GM12891 (cell line): ENCODE data around the gene SLC9C2.
"Not testable (repeated sequence)": the region's sequence is repeated elsewhere in the genome, so short reads cannot be mapped to it uniquely, and the experiment has no call there.

Experiments
- DNase-seq: peaks from one replicate; pipeline ENCODE4 v3.0.0; 2011; ENCODE audit warnings: low spot score; ENCODE audit not compliant: insufficient read length
- FAIRE-seq: peaks from 2 replicates; lab custom pipeline; 2011; peaks lifted over from hg19 to GRCh38; lab: Jason Lieb, UNC
- PAX5 ChIP-seq: IDR thresholded peaks from 2 replicates; pipeline ENCODE4 v1.6.1; 2011; ENCODE audit warnings: low read length, moderate library complexity, mild to moderate bottlenecking; ENCODE audit not compliant: insufficient read depth, severe bottlenecking
- POLR2A ChIP-seq: IDR thresholded peaks from 2 replicates; pipeline ENCODE4 v1.6.1; 2011; ENCODE audit warnings: low read depth, low read length, control low read depth
- POLR2AphosphoS5 ChIP-seq: IDR thresholded peaks from 2 replicates; pipeline ENCODE4 v1.6.1; 2011; ENCODE audit warnings: low read depth, low read length, control low read depth
- POU2F2 ChIP-seq: IDR thresholded peaks from 2 replicates; pipeline ENCODE4 v1.6.1; 2011; ENCODE audit warnings: low read depth, mild to moderate bottlenecking, control low read depth, low read length, moderate library complexity
- SPI1 ChIP-seq: IDR thresholded peaks from 2 replicates; pipeline ENCODE4 v1.6.1; 2011; ENCODE audit warnings: low read depth, low read length, control low read depth
- TAF1 ChIP-seq: IDR thresholded peaks from 2 replicates; pipeline ENCODE4 v1.6.1; 2011; ENCODE audit warnings: low read depth, low read length, control low read depth

The SLC9C2 gene

DNA sequence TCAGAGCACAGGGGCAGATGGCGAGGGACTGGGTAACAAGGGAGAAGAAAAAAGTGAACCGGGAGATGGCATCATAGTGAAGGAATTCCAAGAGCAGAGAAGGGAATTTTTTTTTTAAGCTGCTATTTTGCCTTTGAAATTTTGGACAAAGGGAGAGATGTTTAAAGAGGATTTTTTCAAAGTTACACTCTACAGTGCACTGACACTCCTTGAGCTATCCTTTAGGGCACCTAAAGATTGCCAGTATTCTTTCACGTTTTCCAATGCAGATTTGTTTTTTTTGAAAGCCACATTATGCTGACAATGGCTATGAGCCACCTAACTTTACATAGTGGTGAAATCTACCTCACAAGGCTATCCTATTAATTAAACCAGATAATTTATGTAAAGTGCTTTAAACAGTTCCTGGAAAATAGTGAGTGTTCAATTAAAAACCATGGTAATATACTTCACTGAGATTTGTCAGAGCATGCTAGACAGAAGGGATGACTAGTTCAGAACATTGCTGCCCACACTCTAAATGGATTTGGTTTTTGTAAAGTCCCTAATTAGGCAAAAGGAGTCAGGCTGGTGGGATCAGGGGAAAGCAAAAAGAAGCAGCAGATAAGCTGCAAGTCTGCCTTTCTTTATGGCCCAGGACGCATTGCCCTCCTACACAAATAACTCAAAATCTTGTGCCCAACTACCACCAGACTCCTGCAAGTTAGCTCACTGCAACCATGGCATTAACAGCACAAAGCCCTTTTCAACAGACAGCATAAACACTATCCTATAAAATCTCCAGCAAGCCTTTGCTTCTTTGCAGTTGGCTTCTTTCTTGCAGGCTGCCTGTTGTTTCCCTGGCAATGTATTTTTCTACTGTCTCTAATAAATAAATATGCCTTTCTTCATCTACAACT, 71.8 kb downstream of the SLC9C2 start:
- no peak for TF ChIP-seq POU2F2
- no peak for TF ChIP-seq SPI1
- no peak for TF ChIP-seq PAX5
- TF ChIP-seq POLR2A: no peak
- no peak for TF ChIP-seq TAF1
- no peak for TF ChIP-seq POLR2AphosphoS5
- DNase-seq (no peak), FAIRE-seq (no peak)

DNA sequence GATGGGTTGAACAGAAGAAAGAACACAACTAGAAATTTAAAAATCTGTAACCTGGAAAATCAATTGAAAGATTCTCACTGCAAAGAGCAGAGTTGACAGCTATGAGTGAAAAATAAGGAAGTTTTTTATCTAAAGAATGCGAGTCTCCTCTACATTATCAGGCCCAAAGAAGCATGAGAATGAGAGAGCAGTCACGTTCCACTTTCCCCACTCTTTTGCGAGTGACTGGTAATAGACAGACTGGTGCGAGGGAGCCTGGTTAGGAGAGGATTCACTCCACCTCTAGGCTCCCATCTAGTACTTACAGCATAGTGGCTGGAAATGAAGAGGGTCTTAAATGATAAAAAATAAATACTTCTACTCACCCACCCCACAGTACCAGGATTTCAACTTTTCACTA, 73.8 kb downstream of the SLC9C2 start:
- no peak for TF ChIP-seq POLR2A
- no peak for TF ChIP-seq TAF1
- no peak for FAIRE-seq
- DNase-seq: no peak

DNA sequence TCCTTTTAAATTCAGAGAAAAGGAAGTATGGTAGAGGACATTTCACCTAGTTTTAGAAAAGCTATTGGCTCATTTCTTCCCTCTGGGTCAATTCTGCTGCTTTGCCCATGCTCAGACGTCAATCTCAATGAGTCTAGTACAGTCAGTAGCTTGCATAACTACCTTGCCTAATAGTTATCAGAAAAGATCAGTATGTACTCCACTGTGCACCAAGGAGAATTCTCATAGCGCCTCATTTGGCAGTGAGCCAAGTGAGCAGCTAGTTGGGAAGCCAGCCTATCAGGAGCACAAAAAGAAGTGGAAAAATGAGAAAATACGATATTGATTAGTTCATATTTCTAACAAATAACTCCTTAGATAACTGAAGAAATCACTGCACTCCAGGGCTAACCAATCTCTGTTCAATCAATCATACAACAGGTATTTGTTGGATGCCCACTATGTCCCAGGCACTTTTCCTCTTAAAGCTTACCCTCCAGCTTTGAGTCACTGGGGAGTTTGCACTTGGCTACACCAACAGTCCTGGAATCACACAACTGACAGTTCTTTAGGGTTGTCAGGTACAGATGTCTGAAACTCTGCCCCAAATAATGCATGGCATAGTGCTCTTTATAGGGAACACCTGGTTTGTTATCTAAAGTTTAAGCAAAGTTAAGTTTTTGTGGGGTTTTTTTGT, 75.6 kb downstream of the SLC9C2 start:
- no peak for FAIRE-seq
- no peak for TF ChIP-seq SPI1
- no peak for TF ChIP-seq POLR2A
- TF ChIP-seq POLR2AphosphoS5: no peak
- no peak for TF ChIP-seq POU2F2
- no peak for DNase-seq

DNA sequence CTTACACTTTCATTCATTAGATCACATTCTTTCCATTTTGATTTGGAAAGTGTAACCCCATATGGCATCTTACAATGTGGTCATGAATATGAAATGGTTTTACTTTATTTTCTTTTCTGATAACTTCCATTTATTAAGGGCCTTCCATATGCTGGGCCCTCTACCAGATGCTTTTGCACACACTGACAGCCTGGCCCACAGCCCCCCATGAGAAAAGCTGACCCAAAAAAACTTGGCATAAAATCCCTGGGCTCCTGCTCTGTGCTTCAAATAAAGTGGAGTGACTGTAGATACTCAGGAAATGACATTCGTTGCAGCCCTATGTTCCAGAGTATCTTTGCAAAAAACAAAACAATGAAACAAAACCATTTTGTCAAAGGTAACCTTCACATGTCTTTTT, 76.9 kb downstream of the SLC9C2 start:
- TF ChIP-seq PAX5: no peak
- TF ChIP-seq POLR2A: no peak
- TF ChIP-seq TAF1: no peak
- no peak for TF ChIP-seq POLR2AphosphoS5
- no peak for TF ChIP-seq SPI1
- TF ChIP-seq POU2F2: no peak
- no peak for FAIRE-seq

DNA sequence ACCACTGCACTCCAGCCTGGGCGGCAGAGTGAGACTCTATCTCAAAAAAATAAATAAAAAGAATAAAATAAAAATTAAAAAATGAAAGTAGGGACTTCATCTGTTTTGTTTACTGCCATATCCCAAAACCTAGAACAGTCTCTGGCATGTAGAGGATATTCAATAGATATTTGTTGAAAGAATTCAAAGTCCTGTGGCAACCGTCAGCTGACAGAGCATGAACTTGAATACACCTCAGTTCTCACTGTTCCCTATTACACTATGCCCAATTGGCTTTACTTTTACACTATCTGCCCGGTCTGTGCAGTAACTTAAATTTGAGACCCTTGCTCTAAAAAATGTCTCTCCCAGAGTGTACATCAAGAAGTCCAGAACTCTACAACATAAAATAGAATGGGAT, 79.5 kb downstream of the SLC9C2 start:
- TF ChIP-seq SPI1 (no peak), POU2F2 (no peak), POLR2A (no peak), POLR2AphosphoS5 (no peak)
- no peak for DNase-seq
- no peak for FAIRE-seq

More for the DNA sequence above, 76.9 kb downstream of the SLC9C2 start:
- DNase-seq: no peak

DNA sequence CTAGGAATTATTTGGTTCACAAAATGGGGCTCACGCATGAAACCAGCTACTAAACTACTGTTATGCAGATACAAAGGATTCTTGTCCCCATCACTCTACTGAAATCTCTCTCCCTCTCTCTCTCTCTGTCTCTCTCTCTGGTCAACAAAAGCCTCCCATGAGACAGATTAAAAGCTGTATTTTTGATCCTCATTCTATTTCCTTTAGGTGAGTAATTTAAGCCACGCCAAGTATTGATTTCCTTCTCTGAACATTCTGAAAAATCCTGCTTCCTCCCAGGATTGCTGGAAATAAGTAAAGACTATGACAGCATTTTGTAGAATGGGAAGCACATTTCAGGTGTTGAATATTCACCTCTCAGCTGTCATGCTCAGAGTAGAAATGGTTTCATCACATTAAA, 82.1 kb downstream of the SLC9C2 start:
- no peak for DNase-seq
- no peak for FAIRE-seq
- TF ChIP-seq SPI1: no peak
- no peak for TF ChIP-seq POLR2A
- no peak for TF ChIP-seq PAX5
- TF ChIP-seq POU2F2: no peak
- TF ChIP-seq TAF1: no peak
- no peak for TF ChIP-seq POLR2AphosphoS5

DNA sequence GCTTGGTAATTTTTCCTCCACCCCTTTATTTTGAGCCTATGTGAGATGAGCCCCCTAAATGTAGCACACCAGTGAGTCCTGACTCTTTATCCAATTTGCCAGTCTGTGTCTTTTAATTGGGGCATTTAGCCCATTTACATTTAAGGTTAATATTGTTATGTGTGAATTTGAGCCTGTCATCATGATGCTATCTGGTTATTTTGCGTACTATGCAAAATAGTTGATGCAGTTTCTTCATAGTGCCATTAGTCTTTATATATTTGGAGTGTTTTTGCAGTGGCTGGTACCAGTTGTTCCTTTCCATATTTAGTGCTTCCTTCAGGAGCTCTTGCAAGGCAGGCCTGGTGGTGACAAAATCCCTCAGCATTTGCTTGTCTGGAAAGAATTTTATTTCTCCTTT, 88.4 kb downstream of the SLC9C2 start:
- DNase-seq, FAIRE-seq: not testable (repeated sequence)

DNA sequence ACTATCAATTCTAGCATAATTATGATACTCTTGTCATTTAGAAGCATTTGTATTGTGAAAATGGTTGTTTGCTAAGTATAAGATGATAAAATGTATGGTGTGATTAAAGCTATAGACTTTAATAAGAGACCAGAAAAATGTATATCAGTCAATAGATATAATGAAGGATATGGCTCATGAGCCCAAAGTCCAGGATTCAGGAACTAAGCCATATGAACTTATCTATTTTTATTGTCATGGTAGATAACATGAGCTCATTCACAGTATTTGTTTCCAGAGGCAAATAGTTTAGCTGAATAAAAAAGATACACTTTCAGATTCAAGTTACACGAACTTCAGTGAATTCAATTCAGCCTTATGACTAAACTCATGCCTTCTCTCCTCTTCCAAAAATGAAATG, 93.1 kb downstream of the SLC9C2 start:
- TF ChIP-seq POLR2A: no peak
- TF ChIP-seq SPI1: no peak
- no peak for TF ChIP-seq POU2F2
- no peak for TF ChIP-seq TAF1
- no peak for TF ChIP-seq POLR2AphosphoS5
- TF ChIP-seq PAX5: no peak
- FAIRE-seq (no peak), DNase-seq (no peak)

DNA sequence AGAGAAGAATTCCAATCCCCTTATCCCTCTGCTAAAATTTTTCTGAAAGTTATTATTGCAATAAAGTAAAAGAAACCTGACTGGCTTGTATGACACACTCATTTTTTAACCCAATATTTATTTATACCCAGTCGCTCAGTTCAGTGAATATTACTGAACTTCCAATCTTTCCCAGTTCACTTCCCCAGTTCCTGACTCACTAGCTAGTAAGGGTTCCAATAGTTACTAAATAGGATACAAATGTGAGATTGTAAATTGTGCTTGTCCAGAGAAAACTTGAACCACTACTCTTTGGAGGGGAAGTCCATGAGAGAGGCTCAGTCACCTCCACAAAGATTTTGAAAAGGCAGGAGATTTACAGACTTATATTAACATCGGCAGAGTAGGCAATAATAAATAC, 94.3 kb downstream of the SLC9C2 start:
- no peak for FAIRE-seq
- TF ChIP-seq PAX5 (no peak), TAF1 (no peak), POU2F2 (no peak), POLR2AphosphoS5 (no peak), SPI1 (no peak), POLR2A (no peak)
- no peak for DNase-seq

DNA sequence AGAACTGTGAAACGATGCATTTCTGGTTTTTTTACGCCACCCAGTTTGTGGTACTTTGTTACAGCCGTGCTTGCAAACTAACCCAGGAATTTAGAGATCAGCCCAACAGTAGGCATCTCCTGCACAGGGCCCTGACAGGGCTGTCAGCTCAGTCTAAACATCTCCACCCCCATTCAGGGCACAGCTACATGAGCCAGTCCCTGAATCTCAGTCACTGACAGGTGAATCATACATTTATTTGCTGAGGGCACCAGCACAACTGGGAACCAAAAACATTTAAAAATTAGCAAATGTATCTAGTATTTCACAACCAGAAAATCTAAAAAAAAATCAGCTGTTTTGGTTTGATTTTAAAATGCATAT, 95.0 kb downstream of the SLC9C2 start:
- no peak for DNase-seq
- FAIRE-seq: no peak
- TF ChIP-seq PAX5 (no peak), POLR2AphosphoS5 (no peak), POLR2A (no peak), SPI1 (no peak), TAF1 (no peak), POU2F2 (no peak)
